HEK293 (cell line): Measurements from ENCODE around the gene C1orf141.

ENCODE experiments used
- ZSCAN23 ChIP-seq: fragments of 450-650 bp; formaldehyde crosslinking; IDR thresholded peaks from 2 replicates; pipeline ENCODE4 v1.5.1; 2016; ENCODE audit warnings: missing biosample characterization, missing genetic modification characterization
- TF ChIP-seq, protein P1 (sequence below): fragments of 450-650 bp; formaldehyde crosslinking; IDR thresholded peaks from 2 replicates; pipeline ENCODE4 v1.5.1; 2016; ENCODE audit warnings: missing biosample characterization, missing genetic modification characterization
- TF ChIP-seq, protein P2 (sequence below): fragments of 450-650 bp; formaldehyde crosslinking; IDR thresholded peaks from 2 replicates; pipeline ENCODE4 v1.5.1; 2016; ENCODE audit warnings: missing biosample characterization, missing genetic modification characterization
- TF ChIP-seq, protein P3 (sequence below): fragments of 450-650 bp; formaldehyde crosslinking; IDR thresholded peaks from 2 replicates; pipeline ENCODE4 v1.5.1; 2016; ENCODE audit warnings: missing biosample characterization, missing genetic modification characterization, low read depth

DNA sequence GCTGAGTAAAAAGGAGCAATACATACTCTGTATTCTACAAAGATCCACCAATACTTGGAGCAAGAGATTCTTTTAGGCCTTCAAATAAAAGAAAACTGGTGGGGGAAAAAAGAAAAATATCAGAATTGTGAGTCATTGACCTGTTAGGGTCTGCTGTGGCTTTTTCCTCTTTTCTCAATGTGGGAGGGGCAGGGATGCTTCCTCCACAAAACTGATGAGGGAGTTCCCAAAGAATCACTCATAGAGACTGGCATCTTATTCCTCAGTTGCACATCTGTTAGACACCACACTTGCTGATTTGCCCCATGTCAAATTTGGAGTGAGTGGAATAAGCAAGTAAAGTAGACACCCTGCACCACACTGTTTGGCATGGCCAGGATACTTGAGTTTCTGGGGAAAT is 16.6 kb downstream of the C1orf141 start:
- TF ChIP-seq, protein P1, sequence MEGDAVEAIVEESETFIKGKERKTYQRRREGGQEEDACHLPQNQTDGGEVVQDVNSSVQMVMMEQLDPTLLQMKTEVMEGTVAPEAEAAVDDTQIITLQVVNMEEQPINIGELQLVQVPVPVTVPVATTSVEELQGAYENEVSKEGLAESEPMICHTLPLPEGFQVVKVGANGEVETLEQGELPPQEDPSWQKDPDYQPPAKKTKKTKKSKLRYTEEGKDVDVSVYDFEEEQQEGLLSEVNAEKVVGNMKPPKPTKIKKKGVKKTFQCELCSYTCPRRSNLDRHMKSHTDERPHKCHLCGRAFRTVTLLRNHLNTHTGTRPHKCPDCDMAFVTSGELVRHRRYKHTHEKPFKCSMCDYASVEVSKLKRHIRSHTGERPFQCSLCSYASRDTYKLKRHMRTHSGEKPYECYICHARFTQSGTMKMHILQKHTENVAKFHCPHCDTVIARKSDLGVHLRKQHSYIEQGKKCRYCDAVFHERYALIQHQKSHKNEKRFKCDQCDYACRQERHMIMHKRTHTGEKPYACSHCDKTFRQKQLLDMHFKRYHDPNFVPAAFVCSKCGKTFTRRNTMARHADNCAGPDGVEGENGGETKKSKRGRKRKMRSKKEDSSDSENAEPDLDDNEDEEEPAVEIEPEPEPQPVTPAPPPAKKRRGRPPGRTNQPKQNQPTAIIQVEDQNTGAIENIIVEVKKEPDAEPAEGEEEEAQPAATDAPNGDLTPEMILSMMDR (tag by site-specific recombination) = no peak
- TF ChIP-seq, protein P2, sequence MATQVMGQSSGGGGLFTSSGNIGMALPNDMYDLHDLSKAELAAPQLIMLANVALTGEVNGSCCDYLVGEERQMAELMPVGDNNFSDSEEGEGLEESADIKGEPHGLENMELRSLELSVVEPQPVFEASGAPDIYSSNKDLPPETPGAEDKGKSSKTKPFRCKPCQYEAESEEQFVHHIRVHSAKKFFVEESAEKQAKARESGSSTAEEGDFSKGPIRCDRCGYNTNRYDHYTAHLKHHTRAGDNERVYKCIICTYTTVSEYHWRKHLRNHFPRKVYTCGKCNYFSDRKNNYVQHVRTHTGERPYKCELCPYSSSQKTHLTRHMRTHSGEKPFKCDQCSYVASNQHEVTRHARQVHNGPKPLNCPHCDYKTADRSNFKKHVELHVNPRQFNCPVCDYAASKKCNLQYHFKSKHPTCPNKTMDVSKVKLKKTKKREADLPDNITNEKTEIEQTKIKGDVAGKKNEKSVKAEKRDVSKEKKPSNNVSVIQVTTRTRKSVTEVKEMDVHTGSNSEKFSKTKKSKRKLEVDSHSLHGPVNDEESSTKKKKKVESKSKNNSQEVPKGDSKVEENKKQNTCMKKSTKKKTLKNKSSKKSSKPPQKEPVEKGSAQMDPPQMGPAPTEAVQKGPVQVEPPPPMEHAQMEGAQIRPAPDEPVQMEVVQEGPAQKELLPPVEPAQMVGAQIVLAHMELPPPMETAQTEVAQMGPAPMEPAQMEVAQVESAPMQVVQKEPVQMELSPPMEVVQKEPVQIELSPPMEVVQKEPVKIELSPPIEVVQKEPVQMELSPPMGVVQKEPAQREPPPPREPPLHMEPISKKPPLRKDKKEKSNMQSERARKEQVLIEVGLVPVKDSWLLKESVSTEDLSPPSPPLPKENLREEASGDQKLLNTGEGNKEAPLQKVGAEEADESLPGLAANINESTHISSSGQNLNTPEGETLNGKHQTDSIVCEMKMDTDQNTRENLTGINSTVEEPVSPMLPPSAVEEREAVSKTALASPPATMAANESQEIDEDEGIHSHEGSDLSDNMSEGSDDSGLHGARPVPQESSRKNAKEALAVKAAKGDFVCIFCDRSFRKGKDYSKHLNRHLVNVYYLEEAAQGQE (tag by site-specific recombination) = no peak
- TF ChIP-seq, protein P3, sequence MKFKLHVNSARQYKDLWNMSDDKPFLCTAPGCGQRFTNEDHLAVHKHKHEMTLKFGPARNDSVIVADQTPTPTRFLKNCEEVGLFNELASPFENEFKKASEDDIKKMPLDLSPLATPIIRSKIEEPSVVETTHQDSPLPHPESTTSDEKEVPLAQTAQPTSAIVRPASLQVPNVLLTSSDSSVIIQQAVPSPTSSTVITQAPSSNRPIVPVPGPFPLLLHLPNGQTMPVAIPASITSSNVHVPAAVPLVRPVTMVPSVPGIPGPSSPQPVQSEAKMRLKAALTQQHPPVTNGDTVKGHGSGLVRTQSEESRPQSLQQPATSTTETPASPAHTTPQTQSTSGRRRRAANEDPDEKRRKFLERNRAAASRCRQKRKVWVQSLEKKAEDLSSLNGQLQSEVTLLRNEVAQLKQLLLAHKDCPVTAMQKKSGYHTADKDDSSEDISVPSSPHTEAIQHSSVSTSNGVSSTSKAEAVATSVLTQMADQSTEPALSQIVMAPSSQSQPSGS = no peak
- TF ChIP-seq ZSCAN23 (tag by site-specific recombination) = no peak
